AG04449 (cell line): ENCODE measurements around the gene PGD.

Source experiments
- CTCF ChIA-PET: fragments of 350-600 bp; formaldehyde crosslinking; extraction: SDS; loops from one replicate; lab custom pipeline; 2021; ENCODE audit warnings: antibody characterized with exemption; lab: Yijun Ruan, JAX
- POLR2A ChIA-PET: fragments of 400-600, 350-600 bp; formaldehyde crosslinking; extraction: SDS; loops from one replicate; lab custom pipeline; 2020; ENCODE audit warnings: antibody characterized with exemption, inconsistent platforms; lab: Yijun Ruan, JAX
- DNase-seq: peaks from one replicate; pipeline ENCODE4 v3.0.0-alpha.2; 2010; ENCODE audit warnings: low read depth, low spot score
- H3K4me3 ChIP-seq: 2 replicates; pipeline ENCODE4 v1.5.1; 2011; ENCODE audit warnings: low read depth, mild to moderate bottlenecking, control low read depth, low read length
- TF ChIP-seq, protein P1 (sequence below): IDR thresholded peaks from one replicate; pipeline ENCODE4 v1.5.1; 2011; ENCODE audit warnings: mild to moderate bottlenecking, moderate library complexity, low read length, control low read depth, inconsistent platforms; ENCODE audit not compliant: insufficient read depth; ENCODE audit errors: missing control alignments

Gene PGD

DNA sequence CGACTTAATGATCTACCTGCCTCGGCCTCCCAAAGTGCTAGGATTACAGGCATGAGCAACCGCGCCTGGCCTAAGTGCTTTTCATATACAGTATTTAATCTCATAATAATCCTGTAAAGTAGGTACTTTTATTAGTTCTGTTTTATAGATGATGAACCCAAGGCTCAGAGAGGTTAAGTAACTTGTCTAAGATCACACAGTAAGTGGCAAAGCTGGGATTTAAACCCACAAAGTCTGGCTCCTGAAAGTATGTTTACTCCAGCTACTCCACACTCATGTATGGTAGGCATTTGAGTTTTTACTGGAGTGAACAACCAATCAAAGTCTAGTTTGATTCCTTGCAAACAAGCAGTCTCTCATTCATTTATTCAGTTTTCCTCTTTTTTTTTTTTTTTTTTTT lies 71.2 kb downstream of the PGD start:
- TF ChIP-seq, protein P1, sequence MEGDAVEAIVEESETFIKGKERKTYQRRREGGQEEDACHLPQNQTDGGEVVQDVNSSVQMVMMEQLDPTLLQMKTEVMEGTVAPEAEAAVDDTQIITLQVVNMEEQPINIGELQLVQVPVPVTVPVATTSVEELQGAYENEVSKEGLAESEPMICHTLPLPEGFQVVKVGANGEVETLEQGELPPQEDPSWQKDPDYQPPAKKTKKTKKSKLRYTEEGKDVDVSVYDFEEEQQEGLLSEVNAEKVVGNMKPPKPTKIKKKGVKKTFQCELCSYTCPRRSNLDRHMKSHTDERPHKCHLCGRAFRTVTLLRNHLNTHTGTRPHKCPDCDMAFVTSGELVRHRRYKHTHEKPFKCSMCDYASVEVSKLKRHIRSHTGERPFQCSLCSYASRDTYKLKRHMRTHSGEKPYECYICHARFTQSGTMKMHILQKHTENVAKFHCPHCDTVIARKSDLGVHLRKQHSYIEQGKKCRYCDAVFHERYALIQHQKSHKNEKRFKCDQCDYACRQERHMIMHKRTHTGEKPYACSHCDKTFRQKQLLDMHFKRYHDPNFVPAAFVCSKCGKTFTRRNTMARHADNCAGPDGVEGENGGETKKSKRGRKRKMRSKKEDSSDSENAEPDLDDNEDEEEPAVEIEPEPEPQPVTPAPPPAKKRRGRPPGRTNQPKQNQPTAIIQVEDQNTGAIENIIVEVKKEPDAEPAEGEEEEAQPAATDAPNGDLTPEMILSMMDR: no peak
- no peak for DNase-seq
- ChIA-PET POLR2A (interaction anchor here (0.7 kb wide), 1 partner anchor 474 kb away, joined by 4 read pairs; no protein-coding TSS in a partner anchor), CTCF (interaction anchor here (2.6 kb wide), 1 partner anchor 37 kb away, joined by 7 read pairs; no protein-coding TSS in a partner anchor)
- no peak overlapping the region for H3K4me3 ChIP-seq
